Measurements from ENCODE around the gene YARS2.

Gene YARS2

GRCh38 chr12:32776258-32776657 is 20.6 kb upstream of the YARS2 start:
- Histone ChIP-seq H3K9me3 (ENCODE audit: control insufficient read depth, insufficient read depth, low read length) (no peaks in the 10 kb centered on the region), H3K4me3 (ENCODE audit: low read length) (no peak overlapping the region), H3K4me2 (ENCODE audit: low read length) (no peak overlapping the region), H3K79me2 (ENCODE audit: control insufficient read depth, low read length) (no peaks in the 10 kb centered on the region), H4K20me1 (ENCODE audit: control insufficient read depth, insufficient read depth, low read depth, low read length) (no peaks in the 10 kb centered on the region), H3K9me2 (replicated peaks; ENCODE audit: control insufficient read depth, low read length) (no peaks in the 10 kb centered on the region), H3F3A (ENCODE audit: control insufficient read depth, insufficient read depth) (no peaks in the 10 kb centered on the region), H3K27me3 (ENCODE audit: control insufficient read depth, low read length) (peaks cover 7% of the 10 kb centered on the region; the same call in 1 of the 2 replicates), H3K27ac (ENCODE audit: low read depth, low read length) (no peak overlapping the region), H3K4me1 (ENCODE audit: control insufficient read depth, low read length) (no peaks in the 10 kb centered on the region), H3K36me3 (ENCODE audit: control insufficient read depth, low read length) (no peaks in the 10 kb centered on the region)
- TF ChIP-seq EZH2phosphoT487 (IDR thresholded peaks at IDR 0.05; ENCODE audit: borderline replicate concordance, low read length) (no peak), CTCF (IDR thresholded peaks at IDR 0.05; ENCODE audit: low read depth, low read length, poor library complexity, severe bottlenecking) (no peak)

GRCh38 chr12:32773691-32774090 is 18.0 kb upstream of the YARS2 start:
- H3F3A ChIP-seq (ENCODE audit: control insufficient read depth, insufficient read depth) = no peaks in the 10 kb centered on the region
- H3K4me3 ChIP-seq (ENCODE audit: low read length) = no peak overlapping the region
- no peak for TF ChIP-seq EZH2phosphoT487 (IDR thresholded peaks at IDR 0.05; ENCODE audit: borderline replicate concordance, low read length)
- TF ChIP-seq CTCF (IDR thresholded peaks at IDR 0.05; ENCODE audit: low read depth, low read length, poor library complexity, severe bottlenecking) = no peak
- H3K36me3 ChIP-seq (ENCODE audit: control insufficient read depth, low read length) = no peaks in the 10 kb centered on the region
- H3K4me1 ChIP-seq (ENCODE audit: control insufficient read depth, low read length) = no peaks in the 10 kb centered on the region
- H3K27ac ChIP-seq (ENCODE audit: low read depth, low read length) = no peak overlapping the region
- peaks cover under 1% of the 10 kb centered on the region; the same call in 1 of the 2 replicates for H3K27me3 ChIP-seq (ENCODE audit: control insufficient read depth, low read length)
- H3K9me2 ChIP-seq (replicated peaks; ENCODE audit: control insufficient read depth, low read length) = no peaks in the 10 kb centered on the region
- no peak overlapping the region for H3K4me2 ChIP-seq (ENCODE audit: low read length)
- no peaks in the 10 kb centered on the region for H3K79me2 ChIP-seq (ENCODE audit: control insufficient read depth, low read length)
- H4K20me1 ChIP-seq (ENCODE audit: control insufficient read depth, insufficient read depth, low read depth, low read length) = no peaks in the 10 kb centered on the region
- no peaks in the 10 kb centered on the region for H3K9me3 ChIP-seq (ENCODE audit: control insufficient read depth, insufficient read depth, low read length)

GRCh38 chr12:32770141-32770540 is 14.4 kb upstream of the YARS2 start:
- Histone ChIP-seq H3K36me3 (ENCODE audit: control insufficient read depth, low read length) (no peaks in the 10 kb centered on the region), H3K27me3 (ENCODE audit: control insufficient read depth, low read length) (peaks cover 3% of the 10 kb centered on the region; the same call in 1 of the 2 replicates), H3K4me3 (ENCODE audit: low read length) (no peak overlapping the region), H3K4me2 (ENCODE audit: low read length) (no peak overlapping the region), H3K9me2 (replicated peaks; ENCODE audit: control insufficient read depth, low read length) (no peaks in the 10 kb centered on the region), H3K9me3 (ENCODE audit: control insufficient read depth, insufficient read depth, low read length) (no peaks in the 10 kb centered on the region), H4K20me1 (ENCODE audit: control insufficient read depth, insufficient read depth, low read depth, low read length) (no peaks in the 10 kb centered on the region), H3F3A (ENCODE audit: control insufficient read depth, insufficient read depth) (no peaks in the 10 kb centered on the region), H3K4me1 (ENCODE audit: control insufficient read depth, low read length) (no peaks in the 10 kb centered on the region), H3K27ac (ENCODE audit: low read depth, low read length) (no peak overlapping the region), H3K79me2 (ENCODE audit: control insufficient read depth, low read length) (no peaks in the 10 kb centered on the region)
- no peak for TF ChIP-seq CTCF (IDR thresholded peaks at IDR 0.05; ENCODE audit: low read depth, low read length, poor library complexity, severe bottlenecking)
- TF ChIP-seq EZH2phosphoT487 (IDR thresholded peaks at IDR 0.05; ENCODE audit: borderline replicate concordance, low read length) = no peak
